ENCODE measurements around the gene ZBTB20.

The ZBTB20 gene

GRCh38 chr3:115084686-115085085, 62.4 kb downstream of the ZBTB20 start:
- H3K27ac ChIP-seq (ENCODE audit: insufficient read depth in 1 of 2, low read depth in 1 of 2, low read length in 2 of 2, poor library complexity in 1 of 2, severe bottlenecking in 2 of 2), result no peak overlapping the region
- WGBS (ENCODE audit: insufficient coverage), result 100% methylated on average over 3 of the region's 4 CpGs
- no peaks in the 10 kb centered on the region for H3K27me3 ChIP-seq (replicated peaks in 2 of 5; ENCODE audit: control insufficient read depth in 4 of 5, insufficient read depth in 5 of 5, low read length in 4 of 5)
- POLR2A ChIA-PET, result no interaction called here
- no peaks in the 10 kb centered on the region for H3K9me3 ChIP-seq (ENCODE audit: control extremely low read depth in 1 of 5, control insufficient read depth in 4 of 5, insufficient read depth in 2 of 5, low read depth in 1 of 5, low read length in 4 of 5)
- H3K4me1 ChIP-seq (ENCODE audit: control extremely low read depth in 1 of 4, control insufficient read depth in 4 of 4, insufficient read depth in 4 of 4, low read length in 3 of 4), result peaks cover 0 to 16% (median 2%) of the 10 kb centered on the region in 4 experiments
- no peak for DNase-seq
- CTCF ChIA-PET, result interaction anchor here (0.9 to 2.7 kb wide), 6 partner anchors 8 to 258 kb away, joined by 3 to 13 read pairs (median 6); no protein-coding TSS in a partner anchor
- no peaks in the 10 kb centered on the region for H3K36me3 ChIP-seq (ENCODE audit: control insufficient read depth in 4 of 4, insufficient read depth in 4 of 4, low read length in 3 of 4)
- no peak overlapping the region for H3K4me3 ChIP-seq (ENCODE audit: control insufficient read depth in 1 of 7, extremely low read depth in 1 of 7, insufficient read depth in 4 of 7, low read depth in 2 of 7, low read length in 6 of 7)

GRCh38 chr3:115082260-115082659, 64.8 kb downstream of the ZBTB20 start:
- 98% methylated on average over 4 of the region's 6 CpGs for WGBS (ENCODE audit: insufficient coverage)
- H3K9me3 ChIP-seq (ENCODE audit: control extremely low read depth in 1 of 5, control insufficient read depth in 4 of 5, insufficient read depth in 2 of 5, low read depth in 1 of 5, low read length in 4 of 5), result peaks cover 0 to 2% (median 0%) of the 10 kb centered on the region in 5 experiments
- H3K4me1 ChIP-seq (ENCODE audit: control extremely low read depth in 1 of 4, control insufficient read depth in 4 of 4, insufficient read depth in 4 of 4, low read length in 3 of 4), result peaks cover 0 to 10% (median under 1%) of the 10 kb centered on the region in 4 experiments
- ChIA-PET CTCF (interaction anchor here (1.1 to 2.9 kb wide), 6 partner anchors 9 to 256 kb away, joined by 3 to 9 read pairs (median 6); no protein-coding TSS in a partner anchor), POLR2A (no interaction called here)
- no peaks in the 10 kb centered on the region for H3K27me3 ChIP-seq (replicated peaks in 2 of 5; ENCODE audit: control insufficient read depth in 4 of 5, insufficient read depth in 5 of 5, low read length in 4 of 5)
- DNase-seq, result peak in 1 of 3 donors; percentile 44
- no peak overlapping the region for H3K27ac ChIP-seq (ENCODE audit: insufficient read depth in 1 of 2, low read depth in 1 of 2, low read length in 2 of 2, poor library complexity in 1 of 2, severe bottlenecking in 2 of 2)
- no peaks in the 10 kb centered on the region for H3K36me3 ChIP-seq (ENCODE audit: control insufficient read depth in 4 of 4, insufficient read depth in 4 of 4, low read length in 3 of 4)
- no peak overlapping the region for H3K4me3 ChIP-seq (ENCODE audit: control insufficient read depth in 1 of 7, extremely low read depth in 1 of 7, insufficient read depth in 4 of 7, low read depth in 2 of 7, low read length in 6 of 7)

GRCh38 chr3:115081444-115081843, 65.6 kb downstream of the ZBTB20 start:
- Histone ChIP-seq H3K27ac (ENCODE audit: insufficient read depth in 1 of 2, low read depth in 1 of 2, low read length in 2 of 2, poor library complexity in 1 of 2, severe bottlenecking in 2 of 2) (no peak overlapping the region), H3K4me1 (ENCODE audit: control extremely low read depth in 1 of 4, control insufficient read depth in 4 of 4, insufficient read depth in 4 of 4, low read length in 3 of 4) (peaks cover 0 to 7% (median 0%) of the 10 kb centered on the region in 4 experiments), H3K27me3 (replicated peaks in 2 of 5; ENCODE audit: control insufficient read depth in 4 of 5, insufficient read depth in 5 of 5, low read length in 4 of 5) (no peaks in the 10 kb centered on the region), H3K36me3 (ENCODE audit: control insufficient read depth in 4 of 4, insufficient read depth in 4 of 4, low read length in 3 of 4) (peaks cover 0 to 5% (median 2%) of the 10 kb centered on the region in 4 experiments), H3K9me3 (ENCODE audit: control extremely low read depth in 1 of 5, control insufficient read depth in 4 of 5, insufficient read depth in 2 of 5, low read depth in 1 of 5, low read length in 4 of 5) (peaks cover 0 to 7% (median 0%) of the 10 kb centered on the region in 5 experiments), H3K4me3 (ENCODE audit: control insufficient read depth in 1 of 7, extremely low read depth in 1 of 7, insufficient read depth in 4 of 7, low read depth in 2 of 7, low read length in 6 of 7) (no peak overlapping the region)
- ChIA-PET CTCF (interaction anchor here (1.1 to 2.9 kb wide), 8 partner anchors 10 to 255 kb away, joined by 3 to 9 read pairs (median 4); no protein-coding TSS in a partner anchor), POLR2A (no interaction called here)
- no peak for DNase-seq

GRCh38 chr3:115077501-115078250, 69.4 kb downstream of the ZBTB20 start:
- DNase-seq, result no peak
- Histone ChIP-seq H3K27me3 (replicated peaks in 2 of 5; ENCODE audit: control insufficient read depth in 4 of 5, insufficient read depth in 5 of 5, low read length in 4 of 5) (no peaks in the 10 kb centered on the region), H3K9me3 (ENCODE audit: control extremely low read depth in 1 of 5, control insufficient read depth in 4 of 5, insufficient read depth in 2 of 5, low read depth in 1 of 5, low read length in 4 of 5) (peaks cover 0 to 10% (median 0%) of the 10 kb centered on the region in 5 experiments), H3K36me3 (ENCODE audit: control insufficient read depth in 4 of 4, insufficient read depth in 4 of 4, low read length in 3 of 4) (peaks cover 0 to 5% (median 3%) of the 10 kb centered on the region in 4 experiments), H3K27ac (ENCODE audit: insufficient read depth in 1 of 2, low read depth in 1 of 2, low read length in 2 of 2, poor library complexity in 1 of 2, severe bottlenecking in 2 of 2) (no peak overlapping the region), H3K4me3 (ENCODE audit: control insufficient read depth in 1 of 7, extremely low read depth in 1 of 7, insufficient read depth in 4 of 7, low read depth in 2 of 7, low read length in 6 of 7) (no peak overlapping the region), H3K4me1 (ENCODE audit: control extremely low read depth in 1 of 4, control insufficient read depth in 4 of 4, insufficient read depth in 4 of 4, low read length in 3 of 4) (no peaks in the 10 kb centered on the region)
- CTCF ChIA-PET, result interaction anchor here (0.6 to 3.2 kb wide), 3 partner anchors 14 to 359 kb away, joined by 4 to 21 read pairs (median 4); no protein-coding TSS in a partner anchor
- POLR2A ChIA-PET, result no interaction called here
- no CpG with 5 or more reads among the region's 3 CpGs for WGBS (ENCODE audit: insufficient coverage)

GRCh38 chr3:115074502-115074901, 72.6 kb downstream of the ZBTB20 start:
- peak in 1 of 3 donors; percentile 31 for DNase-seq
- H3K36me3 ChIP-seq (ENCODE audit: control insufficient read depth in 4 of 4, insufficient read depth in 4 of 4, low read length in 3 of 4), result peaks cover 0 to 11% (median 4%) of the 10 kb centered on the region in 4 experiments
- peaks cover 0 to 10% (median 0%) of the 10 kb centered on the region in 5 experiments for H3K9me3 ChIP-seq (ENCODE audit: control extremely low read depth in 1 of 5, control insufficient read depth in 4 of 5, insufficient read depth in 2 of 5, low read depth in 1 of 5, low read length in 4 of 5)
- ChIA-PET CTCF (interaction anchor here (1.0 kb wide), 1 partner anchor 12 kb away, joined by 4 read pairs; no protein-coding TSS in a partner anchor), POLR2A (no interaction called here)
- no peak overlapping the region for H3K4me3 ChIP-seq (ENCODE audit: control insufficient read depth in 1 of 7, extremely low read depth in 1 of 7, insufficient read depth in 4 of 7, low read depth in 2 of 7, low read length in 6 of 7)
- H3K4me1 ChIP-seq (ENCODE audit: control extremely low read depth in 1 of 4, control insufficient read depth in 4 of 4, insufficient read depth in 4 of 4, low read length in 3 of 4), result no peaks in the 10 kb centered on the region
- no peak overlapping the region for H3K27ac ChIP-seq (ENCODE audit: insufficient read depth in 1 of 2, low read depth in 1 of 2, low read length in 2 of 2, poor library complexity in 1 of 2, severe bottlenecking in 2 of 2)
- H3K27me3 ChIP-seq (replicated peaks in 2 of 5; ENCODE audit: control insufficient read depth in 4 of 5, insufficient read depth in 5 of 5, low read length in 4 of 5), result no peaks in the 10 kb centered on the region

GRCh38 chr3:115072265-115073021, 74.6 kb downstream of the ZBTB20 start:
- H3K27me3 ChIP-seq (replicated peaks in 2 of 5; ENCODE audit: control insufficient read depth in 4 of 5, insufficient read depth in 5 of 5, low read length in 4 of 5), result no peaks in the 10 kb centered on the region
- no peak for DNase-seq
- no peak overlapping the region for H3K4me3 ChIP-seq (ENCODE audit: control insufficient read depth in 1 of 7, extremely low read depth in 1 of 7, insufficient read depth in 4 of 7, low read depth in 2 of 7, low read length in 6 of 7)
- H3K36me3 ChIP-seq (ENCODE audit: control insufficient read depth in 4 of 4, insufficient read depth in 4 of 4, low read length in 3 of 4), result peaks cover 0 to 14% (median 4%) of the 10 kb centered on the region in 4 experiments
- CTCF ChIA-PET, result interaction anchor here (1.2 kb wide), 1 partner anchor 12 kb away, joined by 3 read pairs; no protein-coding TSS in a partner anchor
- no peaks in the 10 kb centered on the region for H3K4me1 ChIP-seq (ENCODE audit: control extremely low read depth in 1 of 4, control insufficient read depth in 4 of 4, insufficient read depth in 4 of 4, low read length in 3 of 4)
- peaks cover 0 to 10% (median 0%) of the 10 kb centered on the region in 5 experiments for H3K9me3 ChIP-seq (ENCODE audit: control extremely low read depth in 1 of 5, control insufficient read depth in 4 of 5, insufficient read depth in 2 of 5, low read depth in 1 of 5, low read length in 4 of 5)
- 95% methylated on average over 5 of the region's 6 CpGs for WGBS (ENCODE audit: insufficient coverage)
- POLR2A ChIA-PET, result no interaction called here
- no peak overlapping the region for H3K27ac ChIP-seq (ENCODE audit: insufficient read depth in 1 of 2, low read depth in 1 of 2, low read length in 2 of 2, poor library complexity in 1 of 2, severe bottlenecking in 2 of 2)

All from common myeloid progenitor, CD34-positive (primary cell).